ENCODE measurements around the gene BANF1.
"Not testable (repeated sequence)": the region's sequence is repeated elsewhere in the genome, so short reads cannot be mapped to it uniquely, and the experiment has no call there.

Gene BANF1

GRCh38 chr11:66011785-66012303, 9.5 kb downstream of the BANF1 start, which contains the start of gene CST6:
TSS of gene CST6 (plus strand) at chr11:66012008. CDS start at chr11:66012045, 37 bp downstream.
- no peak for DNase-seq

DNA sequence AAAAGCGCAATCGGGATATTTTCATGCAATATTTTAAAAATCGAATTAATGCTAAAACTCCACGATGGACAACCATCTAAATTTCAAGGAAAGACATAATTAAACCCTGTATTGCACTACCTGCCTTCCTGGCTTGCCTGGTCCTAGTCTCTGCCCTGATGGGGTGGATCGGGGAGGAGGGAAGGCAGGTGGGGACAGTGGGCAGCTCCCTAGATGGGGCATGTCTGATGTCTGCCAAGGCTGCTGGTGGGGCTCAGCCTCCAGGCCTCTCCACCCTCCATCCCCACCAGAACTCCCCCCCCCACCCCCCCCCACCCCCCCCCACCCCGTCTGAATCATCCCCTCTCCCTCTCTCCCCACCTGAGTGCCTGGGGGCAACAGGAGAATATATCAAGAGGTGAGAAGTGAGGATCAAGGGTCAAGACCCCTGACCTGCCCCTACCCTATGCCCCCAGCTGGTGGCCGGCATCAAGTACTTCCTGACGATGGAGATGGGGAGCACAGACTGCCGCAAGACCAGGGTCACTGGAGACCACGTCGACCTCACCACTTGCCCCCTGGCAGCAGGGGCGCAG, 10.2 kb downstream of the BANF1 start:
- DNase-seq: no peak

GRCh38 chr11:66012946-66013761, 10.9 kb downstream of the BANF1 start:
- no peak for DNase-seq

- DNase-seq: no peak
These were observed 11.4 kb downstream of the BANF1 start for GRCh38 chr11:66013762-66014100.

- no peak for DNase-seq
These were observed 12.6 kb downstream of the BANF1 start for GRCh38 chr11:66014804-66015453.

GRCh38 chr11:66015454-66015881, 13.2 kb downstream of the BANF1 start:
- DNase-seq: no peak

GRCh38 chr11:66015936-66016792, 13.9 kb downstream of the BANF1 start:
- no peak for DNase-seq

- no peak for DNase-seq
These were observed 14.5 kb downstream of the BANF1 start for GRCh38 chr11:66016793-66017177.

- DNase-seq: no peak
These were observed 15.0 kb downstream of the BANF1 start for GRCh38 chr11:66017321-66017720.

- no peak for DNase-seq
These were observed 17.9 kb downstream of the BANF1 start for GRCh38 chr11:66020212-66020611.

GRCh38 chr11:66020618-66021357, 18.5 kb downstream of the BANF1 start:
- peak; percentile 50 for DNase-seq

DNA sequence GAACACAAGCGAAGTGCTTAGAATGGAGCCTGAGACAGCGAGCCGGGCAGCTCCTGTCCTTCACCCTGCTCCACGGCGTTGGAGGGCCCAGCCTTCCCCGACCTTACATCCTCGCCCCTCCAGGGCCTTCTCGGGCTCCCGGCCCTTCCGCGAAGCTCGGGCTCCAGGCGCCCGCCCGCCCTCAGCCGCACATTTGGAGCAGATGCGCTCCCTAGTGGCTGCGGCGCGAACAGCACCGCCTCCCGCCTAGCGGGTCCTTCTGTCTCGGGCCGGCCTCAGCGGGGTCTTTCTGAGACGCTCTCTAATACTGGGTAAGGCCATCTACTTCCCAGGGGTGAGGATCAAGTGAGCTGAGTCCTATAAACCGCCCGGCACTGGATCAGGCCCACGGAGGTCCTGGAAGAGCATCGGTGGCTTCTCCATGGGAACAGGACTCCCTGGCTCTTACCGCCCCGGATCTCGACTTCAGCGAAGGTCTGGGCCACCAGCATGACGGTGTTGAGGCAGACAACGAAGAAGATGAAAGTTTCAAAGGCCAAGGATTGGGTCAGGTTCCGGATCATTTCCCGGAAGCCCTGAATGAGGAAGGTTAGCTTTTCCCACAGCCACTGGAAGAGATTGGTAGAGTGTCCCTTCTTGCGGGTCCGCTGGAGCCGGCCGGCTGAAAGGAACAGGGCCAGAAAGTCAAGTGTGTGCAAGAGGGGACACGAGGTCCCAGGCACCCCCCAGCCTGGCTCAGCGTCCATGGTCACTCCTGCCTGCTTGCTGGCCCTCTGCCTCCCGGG, 20.3 kb downstream of the BANF1 start:
- DNase-seq: peak; percentile 95

- DNase-seq: not testable (repeated sequence)
These were observed 20.8 kb downstream of the BANF1 start for GRCh38 chr11:66023186-66023440.

DNA sequence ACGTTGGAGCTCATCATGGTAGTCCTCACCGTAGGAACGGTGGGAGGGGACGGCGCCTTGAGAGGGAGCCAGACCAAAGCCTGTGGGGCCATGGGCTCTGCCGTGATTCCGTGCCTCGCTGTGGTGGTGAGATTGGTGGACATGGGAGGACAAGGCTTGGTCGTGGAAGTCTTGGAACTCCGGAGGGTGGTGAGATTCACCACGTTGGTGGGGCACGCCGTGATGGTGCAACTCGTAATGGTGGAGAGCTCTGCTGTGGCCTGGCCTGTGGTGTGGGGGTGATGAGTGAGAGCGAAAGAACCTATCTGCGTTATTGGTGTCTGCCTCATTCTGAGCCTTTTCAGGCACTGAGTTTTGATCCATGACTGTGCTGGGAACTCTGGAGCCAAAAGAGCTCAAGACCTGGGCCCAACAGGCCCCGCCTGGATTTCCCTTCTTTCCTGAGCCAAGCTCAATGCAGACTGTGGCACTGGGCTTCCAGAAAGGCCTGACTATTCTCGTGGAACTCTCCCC, 23.8 kb downstream of the BANF1 start, which contains the start of gene CATSPER1:
TSS of gene CATSPER1 (minus strand) at position 463 of the 513 bp plus-strand sequence. CDS start at position 363, 100 bp downstream.
- no peak for DNase-seq

- no peak for DNase-seq
These were observed 30.8 kb downstream of the BANF1 start for GRCh38 chr11:66032957-66033735.

GRCh38 chr11:66035653-66036333, 33.5 kb downstream of the BANF1 start:
- no peak for DNase-seq

DNA sequence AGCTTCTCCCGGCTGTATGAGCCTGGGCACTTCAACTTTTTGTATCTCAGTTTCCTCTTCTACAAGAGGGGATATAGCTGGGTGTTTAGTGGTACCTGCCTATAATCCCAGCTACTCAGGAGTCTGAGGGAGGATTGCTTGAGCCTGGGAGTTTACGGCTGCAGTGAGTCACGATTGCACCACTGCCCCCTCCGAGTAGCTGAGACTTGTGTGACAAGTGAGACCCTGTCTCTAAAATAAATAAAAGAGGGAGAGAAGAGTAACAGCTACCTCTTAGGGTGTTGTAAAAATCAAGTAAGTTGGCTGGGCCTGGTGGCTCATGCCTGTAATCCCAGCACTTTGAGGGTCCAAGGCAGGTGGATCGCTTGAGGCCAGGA, 34.0 kb downstream of the BANF1 start:
- DNase-seq: no peak

- no peak for DNase-seq
These were observed 35.0 kb downstream of the BANF1 start for GRCh38 chr11:66037327-66037726.

- no peak for DNase-seq
These were observed 37.5 kb downstream of the BANF1 start for GRCh38 chr11:66039765-66040164.

Data from stimulated activated CD8-positive, alpha-beta memory T cell treated with anti-CD3 and anti-CD28 coated beads, Interleukin-4, amount 100 ng/mL, for 48 hours (primary cell).